ENCODE measurements around the gene SPEM1. TPM values are rescaled to one million over a fixed set of nuclear protein-coding genes. Genes with fewer than 3 reads are reported as not detected.

Gene SPEM1
- total and polyA plus RNA-seq, 10 of the 15 experiments (the other 5 are each of a cell fraction or from before 2014, with no cell fraction given) = not detected

DNA sequence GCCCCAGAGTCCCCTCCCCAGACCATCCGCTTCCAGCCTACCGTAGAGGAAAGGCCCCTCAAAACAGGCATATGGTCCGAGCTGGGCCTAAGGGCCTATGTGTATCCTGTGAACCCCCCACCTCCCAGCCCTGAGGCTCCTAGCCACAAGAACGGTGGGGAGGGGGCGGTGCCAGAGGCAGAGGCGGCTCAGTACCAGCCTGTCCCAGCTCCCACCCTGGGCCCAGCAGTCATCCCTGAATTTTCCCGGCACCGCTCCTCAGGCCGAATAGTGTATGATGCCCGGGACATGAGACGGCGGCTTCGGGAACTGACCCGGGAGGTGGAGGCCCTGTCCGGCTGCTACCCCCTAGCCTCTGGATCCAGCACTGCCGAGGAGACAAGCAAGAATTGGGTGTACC, 1.1 kb downstream of the SPEM1 start:
- Histone ChIP-seq H3K9ac (ENCODE audit: control insufficient read depth, insufficient read depth, low read length) (no peak overlapping the region), H3K9me3 (replicated peaks; ENCODE audit: control insufficient read depth, insufficient read depth, low read length) (no peaks in the 10 kb centered on the region), H3K4me3 (no peak overlapping the region), H3K4me2 (ENCODE audit: control insufficient read depth, insufficient read depth) (no peak overlapping the region), H4K20me1 (ENCODE audit: control insufficient read depth, insufficient read depth) (no peaks in the 10 kb centered on the region), H2AFZ (ENCODE audit: control insufficient read depth, low read depth, low read length) (no peak overlapping the region), H3K4me1 (ENCODE audit: control insufficient read depth, insufficient read depth, low read length) (no peaks in the 10 kb centered on the region), H3K27ac (ENCODE audit: control insufficient read depth, insufficient read depth) (no peak overlapping the region), H3K79me2 (ENCODE audit: control insufficient read depth, insufficient read depth, low read length) (no peaks in the 10 kb centered on the region), H3K27me3 (replicated peaks in 1 of 2; ENCODE audit: control insufficient read depth in 2 of 2, insufficient read depth in 2 of 2, low read length in 1 of 2) (no peaks in the 10 kb centered on the region; a peak in 1 of 4 replicates), H3K36me3 (ENCODE audit: control insufficient read depth in 2 of 2, insufficient read depth in 2 of 2, low read length in 1 of 2) (no peaks in the 10 kb centered on the region)
- ChIA-PET POLR2A (no interaction called here), SMC1A (ENCODE audit: uncharacterized antibody, unreplicated experiment) (no interaction called here), RAD21 (ENCODE audit: unreplicated experiment) (no interaction called here), CTCF (interaction anchor here (1.1 kb wide), 1 partner anchor 14 kb away, joined by 3 read pairs; the partner anchor contains the start of gene TMEM102)
- WGBS (ENCODE audit: insufficient coverage, insufficient replicate concordance, low lambda C conversion rate, missing lambda C conversion rate) = 65% methylated on average over 16 of the region's 16 CpGs
- FAIRE-seq = no peak
- intact Hi-C loops (cut with micrococcal nuclease; ENCODE audit: unreplicated experiment) (no loop called here), in situ Hi-C loops (cut with MboI) (no loop called here)
- TF ChIP-seq ZNF217 (IDR thresholded peaks at IDR 0.05) (no peak), POU2F2 (IDR thresholded peaks at IDR 0.05; ENCODE audit: borderline replicate concordance, low read depth, low read length) (no peak), ASH2L (IDR thresholded peaks at IDR 0.05; ENCODE audit: borderline replicate concordance, low read depth) (no peak)
- TF ChIP-seq, protein P1, sequence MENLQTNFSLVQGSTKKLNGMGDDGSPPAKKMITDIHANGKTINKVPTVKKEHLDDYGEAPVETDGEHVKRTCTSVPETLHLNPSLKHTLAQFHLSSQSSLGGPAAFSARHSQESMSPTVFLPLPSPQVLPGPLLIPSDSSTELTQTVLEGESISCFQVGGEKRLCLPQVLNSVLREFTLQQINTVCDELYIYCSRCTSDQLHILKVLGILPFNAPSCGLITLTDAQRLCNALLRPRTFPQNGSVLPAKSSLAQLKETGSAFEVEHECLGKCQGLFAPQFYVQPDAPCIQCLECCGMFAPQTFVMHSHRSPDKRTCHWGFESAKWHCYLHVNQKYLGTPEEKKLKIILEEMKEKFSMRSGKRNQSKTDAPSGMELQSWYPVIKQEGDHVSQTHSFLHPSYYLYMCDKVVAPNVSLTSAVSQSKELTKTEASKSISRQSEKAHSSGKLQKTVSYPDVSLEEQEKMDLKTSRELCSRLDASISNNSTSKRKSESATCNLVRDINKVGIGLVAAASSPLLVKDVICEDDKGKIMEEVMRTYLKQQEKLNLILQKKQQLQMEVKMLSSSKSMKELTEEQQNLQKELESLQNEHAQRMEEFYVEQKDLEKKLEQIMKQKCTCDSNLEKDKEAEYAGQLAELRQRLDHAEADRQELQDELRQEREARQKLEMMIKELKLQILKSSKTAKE (IDR thresholded peaks at IDR 0.05; ENCODE audit: low read depth, poor library complexity, severe bottlenecking) = no peak
- BruUV-seq (replicated peaks) = no TSS peak
- no peak for ATAC-seq
- DNase-seq (ENCODE audit: low read depth, low spot score) = no peak

DNA sequence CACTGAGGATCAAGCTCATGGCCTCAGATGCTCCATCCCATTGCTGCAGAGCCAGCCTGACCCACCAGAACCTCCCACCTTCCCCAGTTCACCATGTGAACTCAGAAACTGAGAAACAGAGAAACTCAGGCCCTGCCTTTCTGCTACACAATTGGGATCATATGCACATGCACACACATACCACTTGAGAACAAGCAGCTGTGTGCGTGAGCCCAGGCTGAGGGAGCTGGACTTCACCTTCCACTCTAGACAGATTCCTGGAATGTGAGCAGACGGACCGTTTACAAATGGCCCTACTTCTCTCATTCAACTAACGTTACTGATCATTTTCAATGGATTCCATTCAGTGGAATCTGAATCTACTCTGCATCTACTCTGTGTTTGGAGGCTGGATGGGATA, 3.6 kb downstream of the SPEM1 start:
- RAD21 ChIA-PET (ENCODE audit: unreplicated experiment) = no interaction called here
- H3K36me3 ChIP-seq (ENCODE audit: control insufficient read depth in 2 of 2, insufficient read depth in 2 of 2, low read length in 1 of 2) = no peaks in the 10 kb centered on the region
- no peak overlapping the region for H2AFZ ChIP-seq (ENCODE audit: control insufficient read depth, low read depth, low read length)
- no peaks in the 10 kb centered on the region; a peak in 1 of 4 replicates for H3K27me3 ChIP-seq (replicated peaks in 1 of 2; ENCODE audit: control insufficient read depth in 2 of 2, insufficient read depth in 2 of 2, low read length in 1 of 2)
- no TSS peak for BruUV-seq (replicated peaks)
- no peak overlapping the region for H3K27ac ChIP-seq (ENCODE audit: control insufficient read depth, insufficient read depth)
- no peak for DNase-seq (ENCODE audit: low read depth, low spot score)
- no peak for FAIRE-seq
- no peak overlapping the region for H3K4me2 ChIP-seq (ENCODE audit: control insufficient read depth, insufficient read depth)
- SMC1A ChIA-PET (ENCODE audit: uncharacterized antibody, unreplicated experiment) = interaction anchor here (1.2 kb wide), 1 partner anchor 67 kb away, joined by 3 read pairs; no protein-coding TSS in a partner anchor
- CTCF ChIA-PET = interaction anchor here (1.3 kb wide), 1 partner anchor 91 kb away, joined by 4 read pairs; no protein-coding TSS in a partner anchor
- no peaks in the 10 kb centered on the region for H4K20me1 ChIP-seq (ENCODE audit: control insufficient read depth, insufficient read depth)
- no peaks in the 10 kb centered on the region for H3K9me3 ChIP-seq (replicated peaks; ENCODE audit: control insufficient read depth, insufficient read depth, low read length)
- POLR2A ChIA-PET = interaction anchor here (0.8 kb wide), 1 partner anchor 11 kb away, joined by 3 read pairs; the partner anchor contains the start of gene TMEM102
- no peak for TF ChIP-seq ETV6 (conservative IDR thresholded peaks at IDR 0.05 in 1 of 2, IDR thresholded peaks at IDR 0.05 in 1 of 2; ENCODE audit: borderline replicate concordance in 1 of 2, low read depth in 1 of 2)
- no peak overlapping the region for H3K4me3 ChIP-seq
- no peak overlapping the region for H3K9ac ChIP-seq (ENCODE audit: control insufficient read depth, insufficient read depth, low read length)
- ATAC-seq = no peak
- intact Hi-C loops (cut with micrococcal nuclease; ENCODE audit: unreplicated experiment) (no loop called here), in situ Hi-C loops (cut with MboI) (no loop called here)
- H3K79me2 ChIP-seq (ENCODE audit: control insufficient read depth, insufficient read depth, low read length) = no peaks in the 10 kb centered on the region
- H3K4me1 ChIP-seq (ENCODE audit: control insufficient read depth, insufficient read depth, low read length) = no peaks in the 10 kb centered on the region
- 69% methylated on average over 4 of the region's 4 CpGs for WGBS (ENCODE audit: insufficient coverage, insufficient replicate concordance, low lambda C conversion rate, missing lambda C conversion rate)

Data from GM12878 (cell line).